Astrocyte of the cerebellum (primary cell): Measurements from ENCODE around the gene FAM135A.
"Not testable (repeated sequence)": the region's sequence is repeated elsewhere in the genome, so short reads cannot be mapped to it uniquely, and the experiment has no call there.

Experiments used
- DNase-seq: peaks from one replicate; pipeline ENCODE4 v3.0.0-alpha.2; 2011; ENCODE audit warnings: low read depth
- H3K4me3 ChIP-seq: 2 replicates; pipeline ENCODE4 v1.5.1; 2011; ENCODE audit warnings: mild to moderate bottlenecking, low read depth, low read length, moderate library complexity
- CTCF ChIP-seq: IDR thresholded peaks from 2 replicates; pipeline ENCODE4 v1.5.1; 2012; ENCODE audit warnings: low read length, low read depth, moderate library complexity, mild to moderate bottlenecking; ENCODE audit errors: missing control alignments
- in situ Hi-C: cut with HindIII; loops from 2 replicates; pipeline ENCODE4 v1.10.0; 2017; ENCODE audit warnings: low sequenced_read_pairs

Gene FAM135A

GRCh38 chr6:70415660-70416059 lies 2.4 kb downstream of the FAM135A start:
- TF ChIP-seq CTCF, result no peak
- no peak overlapping the region for H3K4me3 ChIP-seq
- in situ Hi-C loops, result no loop called here
- no peak for DNase-seq

GRCh38 chr6:70421509-70421908 lies 8.2 kb downstream of the FAM135A start:
- in situ Hi-C loops, result no loop called here

DNA sequence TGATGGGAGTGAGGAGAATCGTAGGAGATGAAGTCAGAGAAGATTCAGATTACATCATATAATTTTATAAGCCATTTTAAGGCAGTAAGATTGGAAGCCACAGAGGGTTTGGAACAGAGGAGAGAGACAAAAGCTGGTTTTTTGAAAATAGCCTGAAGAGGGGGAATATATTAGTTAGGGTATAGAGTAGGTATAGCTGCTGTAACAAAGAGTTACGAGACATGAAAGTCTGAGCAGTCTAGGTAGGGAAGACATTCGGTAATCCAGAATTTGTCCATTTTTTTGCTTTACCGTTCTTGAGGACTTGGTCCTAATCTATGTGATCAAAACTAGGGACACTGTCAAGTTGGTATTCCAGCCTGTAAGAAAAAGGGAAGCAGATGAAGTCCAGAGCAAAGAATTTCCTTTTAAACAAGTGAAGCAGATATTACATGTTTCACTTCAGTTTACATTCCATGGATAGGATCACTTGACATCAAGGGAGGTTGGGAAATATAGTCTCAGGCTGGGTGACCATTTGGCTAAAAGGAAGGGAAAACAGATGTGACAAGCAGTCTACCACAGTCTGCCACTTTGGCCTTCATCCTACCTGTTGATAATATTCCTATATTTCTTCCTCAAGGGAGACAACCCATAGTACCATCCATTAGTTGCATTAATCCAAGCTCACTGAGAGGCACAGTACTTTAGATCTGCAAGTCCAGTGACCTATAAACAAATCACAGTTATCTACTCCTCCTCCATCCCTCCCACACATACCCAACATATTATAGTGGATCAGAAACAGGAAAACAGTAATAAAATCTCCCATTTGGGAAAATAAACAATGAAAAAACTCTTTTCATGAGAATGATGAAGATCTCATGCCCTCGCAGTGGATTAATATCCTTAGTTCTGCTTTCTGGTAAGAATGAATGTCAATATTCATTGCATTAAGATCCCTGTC lies 10.2 kb downstream of the FAM135A start:
- H3K4me3 ChIP-seq, result no peak overlapping the region
- no peak for DNase-seq
- TF ChIP-seq CTCF, result no peak
- in situ Hi-C loops, result no loop called here

More at GRCh38 chr6:70421509-70421908, 8.2 kb downstream of the FAM135A start:
- DNase-seq, result no peak
- no peak for TF ChIP-seq CTCF
- H3K4me3 ChIP-seq, result no peak overlapping the region

DNA sequence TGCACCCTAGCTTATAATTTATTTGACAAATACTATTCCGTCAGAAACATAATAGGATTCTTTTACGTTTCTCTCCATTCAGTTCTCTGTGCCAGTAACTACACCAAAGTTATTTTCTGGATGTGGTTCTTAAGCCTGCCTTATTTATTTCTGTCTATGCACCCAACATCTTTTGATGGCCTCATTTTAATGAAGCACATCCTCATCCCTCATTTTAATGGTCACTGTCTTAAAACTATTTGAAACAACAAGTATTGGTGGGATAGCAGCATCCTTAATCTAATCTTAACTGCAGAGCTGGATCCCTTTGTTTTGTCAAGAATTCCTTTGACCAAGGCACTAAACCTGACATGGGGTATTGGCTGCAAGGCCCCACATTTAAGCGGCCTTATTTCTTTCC lies 11.0 kb downstream of the FAM135A start:
- no peak for DNase-seq
- H3K4me3 ChIP-seq, result no peak overlapping the region
- in situ Hi-C loops, result no loop called here
- no peak for TF ChIP-seq CTCF

DNA sequence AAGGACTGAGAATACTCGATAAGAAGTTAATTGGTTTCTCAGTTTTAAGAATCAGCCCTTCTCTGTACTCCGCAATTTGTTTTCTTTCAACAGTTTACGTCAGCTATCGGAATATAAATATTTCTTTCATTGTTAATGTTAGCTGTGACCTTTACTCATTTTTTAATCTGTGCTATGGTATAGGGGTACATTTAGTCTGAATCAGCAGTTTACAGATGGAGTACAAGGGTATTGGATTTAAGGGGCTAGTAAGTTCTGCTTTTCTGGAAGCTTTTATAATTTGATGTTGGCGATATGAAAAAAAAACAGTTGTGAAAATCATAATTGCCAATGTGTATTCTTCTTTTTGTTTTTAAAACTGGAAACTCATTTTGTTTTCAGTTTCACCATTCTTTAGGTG lies 23.0 kb downstream of the FAM135A start:
- TF ChIP-seq CTCF, result no peak
- no peak for DNase-seq
- in situ Hi-C loops, result no loop called here
- no peak overlapping the region for H3K4me3 ChIP-seq

DNA sequence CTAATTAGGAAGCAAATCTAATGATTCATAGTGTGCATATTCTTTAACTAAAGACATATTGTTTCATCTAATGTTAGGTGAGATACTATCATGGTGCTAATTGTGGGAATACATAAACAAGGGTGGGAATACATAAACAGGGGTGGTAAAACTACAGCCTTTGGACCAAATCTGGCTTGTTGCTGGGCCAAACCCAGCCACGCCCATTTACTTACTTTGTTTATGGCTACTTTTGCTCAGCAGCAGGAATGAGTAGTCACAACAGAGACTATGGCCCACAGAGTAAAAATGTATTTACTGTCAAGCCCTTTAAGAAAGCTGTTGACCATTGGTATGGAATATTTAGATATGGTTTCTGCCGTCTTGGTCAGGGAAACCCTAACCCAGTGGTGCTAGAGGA lies 31.7 kb downstream of the FAM135A start:
- in situ Hi-C loops, result no loop called here
- no peak for DNase-seq
- no peak for TF ChIP-seq CTCF
- H3K4me3 ChIP-seq, result no peak overlapping the region

DNA sequence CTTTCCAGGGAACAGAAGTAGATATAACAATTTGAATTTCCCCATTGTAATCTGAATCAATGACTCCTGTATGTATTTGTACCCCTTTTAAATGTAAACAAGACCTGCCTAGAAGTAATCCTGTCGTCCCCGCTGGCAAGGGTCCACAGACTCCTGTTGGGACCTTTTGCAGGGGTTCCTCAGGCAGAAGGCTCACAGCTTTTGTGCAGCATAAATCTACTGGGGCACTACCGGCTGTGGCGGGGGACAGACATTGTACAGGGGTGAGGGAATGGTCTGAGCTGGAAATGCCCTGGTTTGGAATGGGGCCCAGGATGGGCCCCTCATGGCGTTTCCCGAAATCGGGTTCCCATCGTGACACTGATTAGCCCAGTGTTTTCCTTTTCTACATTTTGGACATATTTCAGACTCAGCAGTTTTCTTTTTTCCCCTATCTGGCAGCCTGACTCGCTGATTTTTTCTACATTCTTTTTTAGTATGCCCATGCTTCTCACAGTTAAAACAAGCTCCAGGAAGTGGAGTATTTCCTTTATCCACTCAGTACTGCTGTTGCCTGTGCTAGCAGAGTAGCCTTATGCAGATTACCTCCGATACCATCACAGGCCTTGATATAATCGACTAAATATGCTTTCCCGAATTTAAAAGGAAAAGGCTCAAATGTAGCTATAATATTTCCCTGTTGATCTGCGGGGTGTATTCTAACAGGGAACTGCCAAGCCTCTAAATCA lies 34.2 kb downstream of the FAM135A start:
- DNase-seq, H3K4me3 ChIP-seq, in situ Hi-C loops: not testable (repeated sequence)

DNA sequence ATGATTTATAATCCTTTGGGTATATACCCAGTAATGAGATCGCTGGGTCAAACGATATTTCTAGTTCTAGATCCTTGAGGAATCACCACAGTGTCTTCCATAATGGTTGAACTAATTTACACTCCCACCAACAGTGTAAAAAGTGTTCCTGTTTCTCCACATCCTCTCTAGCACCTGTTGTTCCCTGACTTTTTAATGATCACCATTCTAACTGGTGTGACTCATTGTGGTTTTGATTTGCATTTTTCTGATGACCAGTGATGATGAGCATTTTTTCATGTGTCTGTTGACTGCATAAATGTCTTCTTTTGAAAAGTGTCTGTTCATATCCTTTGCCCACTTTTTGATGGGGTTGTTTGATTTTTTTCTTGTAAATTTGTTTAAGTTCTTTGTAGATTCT lies 40.6 kb downstream of the FAM135A start:
- H3K4me3 ChIP-seq, in situ Hi-C loops, DNase-seq: not testable (repeated sequence)
